Thyroid gland (tissue), 4 donors: ENCODE data around the gene CYSTM1. TPM values are rescaled to one million over a fixed set of nuclear protein-coding genes. Genes with fewer than 3 reads are reported as not detected.

Experiments
- DNase-seq, 2 donors: peaks; one replicate each; pipeline ENCODE4 v3.0.0-alpha.2; 2019
- H3K27ac ChIP-seq, 3 donors: fragments of 200-600 bp; sonication (generic); 1 replicate in 2 of 3; 2 replicates in 1 of 3; pipeline ENCODE4 v1.5.1; 2016 to 2019; ENCODE audit warnings: mild to moderate bottlenecking in 1 of 3, moderate library complexity in 1 of 3
- H3K27me3 ChIP-seq: fragments of 200-600 bp; sonication (generic); one replicate; pipeline ENCODE4 v1.5.1; 2019
- H3K36me3 ChIP-seq, 2 donors: fragments of 200-600 bp; sonication (generic); one replicate each; pipeline ENCODE4 v1.5.1; 2016 to 2019
- H3K4me1 ChIP-seq, 2 donors: fragments of 200-600 bp; sonication (generic); one replicate each; pipeline ENCODE4 v1.5.1; 2017 to 2019
- H3K4me3 ChIP-seq, 3 donors: fragments of 200-600 bp; sonication (generic); replicated peaks in 1 of 3; 1 replicate in 2 of 3; 2 replicates in 1 of 3; pipeline ENCODE4 v1.5.1; 2016; ENCODE audit warnings: mild to moderate bottlenecking in 1 of 3
- H3K9me3 ChIP-seq: fragments of 200-600 bp; sonication (generic); one replicate; pipeline ENCODE4 v1.5.1; 2017
- CTCF ChIP-seq, 6 experiments: fragments of 200-600 bp in 3 of 6; fragments of 450-650 bp in 3 of 6; sonication (generic) in 3 of 6; IDR thresholded peaks; one replicate each; pipeline ENCODE4 v1.5.1; 2016 to 2019; ENCODE audit warnings: antibody characterized with exemption in 6 of 6, mild to moderate bottlenecking in 2 of 6, inconsistent platforms in 1 of 6, moderate library complexity in 1 of 6
- POLR2A ChIP-seq, 2 donors: fragments of 450-650 bp; IDR thresholded peaks; one replicate each; pipeline ENCODE4 v1.6.1; 2017; ENCODE audit warnings: antibody characterized with exemption in 2 of 2, mild to moderate bottlenecking in 2 of 2, moderate library complexity in 1 of 2
- whole genome bisulfite sequencing, 2 donors: methylation state at CpG; one replicate each; pipeline ENCODE4 v1.1.5; 2017; 5-methylcytosine and 5-hydroxymethylcytosine counted together
- intact Hi-C: fragments of 100-400 bp; cut with DNase I; formaldehyde crosslinking; loops from one replicate; pipeline ENCODE4 v1.15.1; 2023
- total RNA-seq, 4 donors: library from RNA; depleted of rRNA; stranded (reverse); fragments of >200 nt; gene quantifications; one replicate each; pipeline ENCODE4 v1.2.3, GENCODE V29; 2016

CYSTM1 gene
- total RNA-seq, 4 donors from 2014 or later, result 55.4 to 238 (median 112) TPM

DNA sequence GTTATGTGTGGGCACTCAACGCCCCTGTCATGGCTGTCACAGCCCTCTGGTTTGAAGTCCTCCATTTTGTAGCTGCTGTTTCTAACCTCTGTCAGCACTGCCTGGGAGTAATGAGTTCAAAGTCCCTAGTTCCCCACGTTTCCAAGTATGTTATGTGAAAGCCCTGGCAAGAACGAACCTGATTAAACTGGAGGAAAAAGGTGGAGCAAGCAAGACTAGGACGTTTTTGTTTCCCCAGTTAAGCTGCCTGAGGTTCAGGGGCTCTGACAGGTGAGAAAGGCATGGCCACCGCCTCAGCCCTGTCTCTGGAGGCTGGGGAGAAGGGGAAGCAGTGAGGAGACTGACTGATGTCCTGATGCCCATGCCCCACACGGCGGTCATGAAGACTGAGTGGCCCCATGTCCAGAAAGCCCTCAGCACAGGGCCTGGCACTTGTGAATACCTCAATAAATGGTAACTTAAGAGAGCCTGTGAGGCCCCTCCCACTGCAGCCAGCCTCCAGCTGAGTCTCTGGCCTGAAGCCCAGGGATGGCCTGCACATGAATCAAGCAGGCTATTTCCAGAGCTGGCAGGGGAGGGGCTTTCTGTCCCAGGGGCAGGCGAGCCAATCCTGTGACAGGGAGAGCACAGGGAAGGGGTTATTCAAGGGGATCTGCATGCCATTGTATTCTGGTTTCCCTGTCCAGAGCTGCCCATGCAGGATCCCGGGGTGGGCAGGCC, 66.2 kb downstream of the CYSTM1 start:
- H3K27me3 ChIP-seq, result no peaks in the 10 kb centered on the region
- no peaks in the 10 kb centered on the region for H3K9me3 ChIP-seq
- peak; percentile 95 to 97 for DNase-seq
- H3K4me1 ChIP-seq, result peaks cover 47 to 61% of the 10 kb centered on the region in 2 donors
- no peak overlapping the region for H3K4me3 ChIP-seq
- intact Hi-C loops, result loop anchor here (5.0 to 10.0 kb wide), 2 partner anchors 106 to 454 kb away; partner anchors contain the start of genes HARS1, HARS2 and HBEGF
- peak overlapping the region; percentile 54 to 87 (median 84) for H3K27ac ChIP-seq
- TF ChIP-seq CTCF (IDR thresholded peaks at IDR 0.05) (no peak), POLR2A (IDR thresholded peaks at IDR 0.05) (peak in 1 of 2 donors; percentile 43)
- H3K36me3 ChIP-seq, result no peaks in the 10 kb centered on the region
- WGBS, 2 donors, result 28 to 33% methylated on average over 8 to 9 of the region's 9 CpGs

DNA sequence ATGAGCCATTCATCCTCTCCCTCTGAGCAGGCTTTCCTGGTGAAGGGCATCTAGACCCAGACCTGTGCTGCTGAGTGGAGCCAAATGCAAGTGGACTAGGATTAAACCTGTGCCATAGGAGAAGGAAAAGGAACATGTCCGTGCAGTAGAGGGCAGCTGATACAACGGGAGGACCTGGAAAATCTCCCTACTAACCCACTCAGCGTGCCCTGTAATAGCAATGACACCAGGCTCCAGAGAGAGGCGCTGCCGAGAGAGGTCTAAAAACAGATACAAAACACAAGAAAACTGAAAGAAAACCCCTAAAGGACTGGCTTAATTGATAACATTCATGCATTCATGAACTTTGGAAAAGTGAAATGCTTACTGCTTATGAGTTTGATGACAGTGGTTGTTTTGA, 67.1 kb downstream of the CYSTM1 start:
- Histone ChIP-seq H3K4me1 (peaks cover 47 to 67% of the 10 kb centered on the region in 2 donors), H3K27me3 (no peaks in the 10 kb centered on the region), H3K36me3 (no peaks in the 10 kb centered on the region), H3K27ac (peak overlapping the region; percentile 54 to 87 (median 84)), H3K4me3 (no peak overlapping the region), H3K9me3 (no peaks in the 10 kb centered on the region)
- TF ChIP-seq CTCF (IDR thresholded peaks at IDR 0.05), result no peak
- TF ChIP-seq POLR2A (IDR thresholded peaks at IDR 0.05), result no peak
- no peak for DNase-seq
- intact Hi-C loops, result loop anchor here (5.0 to 10.0 kb wide), 2 partner anchors 105 to 453 kb away; partner anchors contain the start of genes HARS1, HARS2 and HBEGF
- WGBS, 2 donors, result 74 to 88% methylated on average over 5 of the region's 5 CpGs

DNA sequence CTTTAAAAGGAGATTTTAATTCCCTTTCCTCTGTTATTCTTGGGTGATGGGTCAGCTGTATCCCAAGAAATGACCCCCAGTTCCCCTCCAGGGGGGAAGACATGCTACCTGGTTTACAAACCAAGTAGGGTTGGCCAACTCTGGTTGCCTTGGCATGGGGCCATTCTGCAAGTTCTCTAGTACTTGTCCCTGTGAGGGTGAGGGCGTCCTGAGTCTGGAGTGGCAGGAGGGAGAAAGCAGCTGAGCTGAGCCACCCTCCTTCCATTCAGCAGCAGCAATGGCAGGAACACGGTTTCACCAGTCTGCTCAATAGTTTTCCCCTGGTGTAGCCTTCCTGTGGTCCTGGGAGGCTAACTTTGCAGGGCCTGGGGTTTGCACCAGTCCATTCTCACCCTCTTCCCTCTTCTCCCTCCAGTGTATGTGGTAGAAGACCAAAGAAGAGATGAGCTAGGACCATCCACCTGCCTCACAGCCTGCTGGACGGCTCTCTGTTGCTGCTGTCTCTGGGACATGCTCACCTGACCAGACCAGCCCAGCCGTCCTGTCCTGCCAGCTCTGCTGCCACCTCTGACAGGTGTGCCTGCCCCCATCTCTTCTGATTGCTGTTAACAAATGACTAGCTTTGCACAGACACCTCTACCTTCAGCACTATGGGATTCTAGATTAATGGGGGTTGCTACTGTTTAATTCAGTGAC, 68.0 kb downstream of the CYSTM1 start:
- TF ChIP-seq CTCF (IDR thresholded peaks at IDR 0.05), result no peak
- TF ChIP-seq POLR2A (IDR thresholded peaks at IDR 0.05), result no peak
- Histone ChIP-seq H3K36me3 (no peaks in the 10 kb centered on the region), H3K4me3 (no peak overlapping the region), H3K4me1 (peaks cover 47 to 67% of the 10 kb centered on the region in 2 donors), H3K9me3 (no peaks in the 10 kb centered on the region), H3K27me3 (no peaks in the 10 kb centered on the region), H3K27ac (peak overlapping the region; percentile 37 to 87 (median 58))
- WGBS, 2 donors, result 23 to 30% methylated on average over 4 of the region's 4 CpGs
- DNase-seq, result peak; percentile 87 to 90
- intact Hi-C loops, result loop anchor here (5.0 to 10.0 kb wide), 2 partner anchors 104 to 452 kb away; partner anchors contain the start of genes HARS1, HARS2 and HBEGF

DNA sequence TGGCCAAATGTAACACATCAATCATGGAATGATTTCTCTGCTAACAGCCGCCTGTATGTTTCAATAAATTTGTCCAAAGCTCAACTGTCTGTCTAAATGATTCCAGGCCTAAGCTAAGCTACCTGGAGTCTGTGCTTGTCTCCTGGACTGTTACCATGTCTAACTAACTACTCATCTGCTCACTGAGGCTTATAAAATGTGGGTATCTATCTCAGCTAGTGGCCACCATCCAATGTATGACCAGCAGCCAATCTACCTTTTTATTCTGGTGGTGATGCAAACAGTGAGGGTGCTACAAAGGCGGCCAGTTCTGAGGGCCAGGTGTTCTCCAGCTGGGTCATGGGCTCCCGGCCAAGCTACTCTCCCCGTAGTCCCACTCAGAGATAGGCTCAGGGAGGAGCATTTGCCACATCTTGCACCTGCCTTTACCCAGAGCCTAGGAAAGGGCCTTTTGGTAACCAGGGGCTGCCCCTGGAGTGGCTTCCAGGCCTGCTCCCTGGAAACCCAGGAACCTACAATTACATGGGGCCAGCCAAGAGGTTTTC, 68.8 kb downstream of the CYSTM1 start:
- no peak overlapping the region for H3K4me3 ChIP-seq
- peak overlapping the region; percentile 37 to 87 (median 58) for H3K27ac ChIP-seq
- peaks cover 47 to 67% of the 10 kb centered on the region in 2 donors for H3K4me1 ChIP-seq
- peak; percentile 65 to 73 for DNase-seq
- no peaks in the 10 kb centered on the region for H3K27me3 ChIP-seq
- H3K36me3 ChIP-seq, result no peaks in the 10 kb centered on the region
- H3K9me3 ChIP-seq, result no peaks in the 10 kb centered on the region
- TF ChIP-seq POLR2A (IDR thresholded peaks at IDR 0.05) (no peak), CTCF (IDR thresholded peaks at IDR 0.05) (no peak)
- intact Hi-C loops, result loop anchor here (5.0 to 10.0 kb wide), 2 partner anchors 104 to 451 kb away; partner anchors contain the start of genes HARS1, HARS2 and HBEGF
- WGBS, 2 donors, result 28 to 49% methylated on average over 4 of the region's 4 CpGs
